HL-60 (cell line): Measurements from ENCODE around the gene GRM5.
"Not testable (repeated sequence)": the region's sequence is repeated elsewhere in the genome, so short reads cannot be mapped to it uniquely, and the experiment has no call there.

ENCODE experiments used
- CTCF ChIP-seq: IDR thresholded peaks from one replicate; pipeline ENCODE4 v1.5.1; 2011; ENCODE audit warnings: low read length, control low read depth, inconsistent platforms; ENCODE audit not compliant: insufficient read depth
- GABPA ChIP-seq: IDR thresholded peaks from 2 replicates; pipeline ENCODE4 v1.6.1; 2012; ENCODE audit warnings: low read depth

- not testable (repeated sequence) for TF ChIP-seq CTCF, GABPA
These were observed 45.8 kb downstream of the GRM5 start for GRCh38 chr11:89019827-89020547.
